ENCODE measurements around the gene CUX1. TPM values are rescaled to one million over a fixed set of nuclear protein-coding genes. Genes with fewer than 3 reads are reported as not detected.

Gene CUX1
- total RNA-seq, 1 donor from 2014 or later: 56.5 TPM

DNA sequence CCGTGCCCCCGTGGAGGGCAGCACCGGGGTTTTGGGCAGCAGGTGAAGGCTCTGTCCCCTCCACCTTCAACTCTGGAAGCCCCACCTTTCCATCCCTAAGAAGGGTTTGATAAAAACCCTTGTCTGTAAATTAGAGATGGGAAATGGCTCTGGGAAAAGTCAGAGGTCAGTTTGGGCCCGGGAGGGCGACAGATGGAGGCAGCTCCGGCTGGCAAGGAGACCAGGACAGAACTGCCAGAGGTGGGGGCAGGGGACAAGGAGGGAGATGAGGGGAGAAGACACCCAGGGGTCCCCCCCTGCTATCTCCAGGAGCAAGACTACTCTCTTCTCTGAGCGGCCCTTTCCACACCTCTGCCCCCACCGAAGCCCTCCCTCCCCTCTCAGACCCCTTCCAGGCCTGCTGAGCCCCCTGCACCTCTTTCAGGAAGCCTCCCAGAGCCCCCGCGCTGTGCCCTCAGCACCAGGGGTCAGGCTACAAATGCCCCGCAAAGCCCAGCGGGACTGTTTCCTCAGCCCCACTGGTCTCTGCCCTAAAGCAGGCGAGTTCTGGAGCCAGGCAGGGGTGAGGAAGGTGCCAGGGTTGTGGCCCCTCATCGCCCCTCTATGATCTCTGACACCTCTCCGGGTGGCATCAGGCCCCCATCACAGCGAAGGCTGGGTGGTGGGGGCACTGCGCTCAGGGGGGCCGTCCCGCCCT lies 468.3 kb downstream of the CUX1 start:
- no peak for DNase-seq
- Mint-ChIP-seq H3K4me3 (ENCODE audit: unreplicated experiment) (peak overlapping the region; percentile 82), H3K4me1 (ENCODE audit: low read depth, unreplicated experiment) (peaks cover 10% of the 10 kb centered on the region), H3K27ac (ENCODE audit: unreplicated experiment) (peak overlapping the region; percentile 75), H3K27me3 (ENCODE audit: unreplicated experiment) (peaks cover 15% of the 10 kb centered on the region), H3K36me3 (ENCODE audit: unreplicated experiment) (no peaks in the 10 kb centered on the region), H3K9me3 (ENCODE audit: unreplicated experiment) (peaks cover 3% of the 10 kb centered on the region)
- TF ChIP-seq, protein P1, sequence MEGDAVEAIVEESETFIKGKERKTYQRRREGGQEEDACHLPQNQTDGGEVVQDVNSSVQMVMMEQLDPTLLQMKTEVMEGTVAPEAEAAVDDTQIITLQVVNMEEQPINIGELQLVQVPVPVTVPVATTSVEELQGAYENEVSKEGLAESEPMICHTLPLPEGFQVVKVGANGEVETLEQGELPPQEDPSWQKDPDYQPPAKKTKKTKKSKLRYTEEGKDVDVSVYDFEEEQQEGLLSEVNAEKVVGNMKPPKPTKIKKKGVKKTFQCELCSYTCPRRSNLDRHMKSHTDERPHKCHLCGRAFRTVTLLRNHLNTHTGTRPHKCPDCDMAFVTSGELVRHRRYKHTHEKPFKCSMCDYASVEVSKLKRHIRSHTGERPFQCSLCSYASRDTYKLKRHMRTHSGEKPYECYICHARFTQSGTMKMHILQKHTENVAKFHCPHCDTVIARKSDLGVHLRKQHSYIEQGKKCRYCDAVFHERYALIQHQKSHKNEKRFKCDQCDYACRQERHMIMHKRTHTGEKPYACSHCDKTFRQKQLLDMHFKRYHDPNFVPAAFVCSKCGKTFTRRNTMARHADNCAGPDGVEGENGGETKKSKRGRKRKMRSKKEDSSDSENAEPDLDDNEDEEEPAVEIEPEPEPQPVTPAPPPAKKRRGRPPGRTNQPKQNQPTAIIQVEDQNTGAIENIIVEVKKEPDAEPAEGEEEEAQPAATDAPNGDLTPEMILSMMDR (IDR thresholded peaks at IDR 0.05; ENCODE audit: partially characterized antibody, unreplicated experiment): no peak

DNA sequence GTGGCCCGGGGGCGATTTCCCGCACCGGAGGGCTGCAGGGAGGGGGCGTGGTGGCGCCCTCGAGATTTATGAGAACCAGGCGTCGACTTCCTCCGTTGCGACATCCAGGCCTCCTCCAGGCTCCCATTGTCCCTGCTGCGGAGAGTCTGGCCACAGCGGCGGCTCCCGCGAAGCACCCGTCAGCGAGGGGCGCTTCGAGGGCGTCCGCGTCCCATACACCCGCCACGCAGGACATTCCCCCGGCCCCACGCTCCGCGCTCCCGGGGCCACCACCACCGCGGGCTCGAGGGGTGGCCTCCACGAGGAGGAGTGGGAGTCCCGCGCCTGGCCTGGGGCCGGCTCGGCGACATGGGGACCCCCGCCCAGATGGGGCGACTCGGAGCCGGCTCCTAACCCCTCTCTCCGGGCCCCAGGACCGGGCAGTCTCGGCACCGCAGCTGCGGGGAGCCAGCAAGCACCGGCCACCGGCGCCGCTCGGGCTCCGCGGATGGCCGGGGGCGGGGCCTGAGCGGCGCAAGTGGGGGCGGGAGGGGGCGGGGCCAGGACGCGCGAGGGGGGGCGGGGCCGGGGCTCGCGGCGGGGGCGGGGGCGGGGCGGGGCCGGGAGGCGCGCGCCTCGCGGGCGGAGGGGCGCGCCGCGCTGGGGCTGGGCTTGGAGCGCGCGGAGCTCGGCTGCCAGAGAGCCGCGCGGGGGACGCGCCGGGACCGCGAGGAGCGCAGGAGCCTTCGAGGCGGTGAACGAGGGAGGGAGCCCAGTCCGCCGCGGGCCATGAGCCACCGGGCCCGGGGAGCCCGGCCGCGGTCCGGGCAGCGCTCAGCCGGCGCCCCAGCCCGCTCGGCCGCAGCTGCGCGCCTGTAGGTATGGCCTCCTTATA lies 469.0 kb downstream of the CUX1 start, which contains the start of gene SH2B2:
Gene SH2B2, plus strand, starts transcription at position 632 of the 874 bp plus-strand sequence. CDS start 13,683 bp downstream, outside the sequence.
- Mint-ChIP-seq H3K36me3 (ENCODE audit: unreplicated experiment) (no peaks in the 10 kb centered on the region), H3K27ac (ENCODE audit: unreplicated experiment) (peak within 1 kb of the TSS; percentile 43), H3K4me1 (ENCODE audit: low read depth, unreplicated experiment) (peaks cover 13% of the 10 kb centered on the region), H3K9me3 (ENCODE audit: unreplicated experiment) (peaks cover 3% of the 10 kb centered on the region), H3K27me3 (ENCODE audit: unreplicated experiment) (peaks cover 15% of the 10 kb centered on the region), H3K4me3 (ENCODE audit: unreplicated experiment) (peak within 1 kb of the TSS; percentile 57)
- TF ChIP-seq, protein P1 (IDR thresholded peaks at IDR 0.05; ENCODE audit: partially characterized antibody, unreplicated experiment): no peak
- DNase-seq: peak; percentile 70

DNA sequence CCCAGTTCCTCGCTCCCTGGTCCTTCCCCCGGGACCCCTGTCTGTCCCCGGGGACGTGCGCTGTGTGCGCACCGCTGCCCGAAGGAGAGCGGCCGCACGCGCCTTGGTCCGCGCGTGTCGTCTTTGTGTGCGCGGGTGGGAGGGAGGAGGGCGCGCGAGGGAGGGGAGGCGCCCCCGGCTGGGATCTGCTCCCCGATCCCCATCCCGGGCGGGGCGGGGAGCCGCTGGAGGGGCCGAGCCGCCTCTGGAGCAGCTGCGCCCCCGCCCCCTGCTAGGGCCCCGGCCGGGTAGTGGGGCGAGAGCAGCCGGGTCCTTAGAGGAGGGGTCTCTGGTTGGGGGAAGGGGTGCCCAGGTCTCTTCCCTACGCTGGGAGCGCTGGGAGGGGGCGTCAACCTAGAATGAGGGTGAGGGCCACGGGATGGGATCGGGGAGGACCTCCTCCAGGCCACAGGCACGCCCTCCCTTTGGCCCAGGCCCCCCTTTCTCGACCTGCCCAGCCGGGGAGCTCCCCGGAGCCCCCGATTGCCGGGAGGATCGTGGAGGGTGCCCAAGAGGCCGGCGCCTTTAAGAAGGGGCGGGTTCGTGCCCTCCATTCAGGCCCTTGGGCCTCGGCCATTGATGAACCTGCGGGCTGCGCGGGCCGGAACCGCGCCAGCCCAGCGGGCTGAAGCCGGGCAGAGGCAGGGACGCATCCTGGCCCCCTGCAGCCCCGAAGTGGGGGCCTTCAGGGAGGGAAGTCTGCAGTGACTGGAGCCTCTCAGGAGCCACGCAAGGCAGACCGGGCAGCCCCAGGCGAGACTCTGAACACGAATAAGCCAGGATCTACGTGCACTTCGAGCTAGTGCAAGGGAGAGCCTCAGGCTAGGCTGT lies 469.9 kb downstream of the CUX1 start:
- TF ChIP-seq, protein P1 (IDR thresholded peaks at IDR 0.05; ENCODE audit: partially characterized antibody, unreplicated experiment): no peak
- H3K9me3 Mint-ChIP-seq (ENCODE audit: unreplicated experiment): peaks cover 3% of the 10 kb centered on the region
- no peak for DNase-seq
- peaks cover 14% of the 10 kb centered on the region for H3K27me3 Mint-ChIP-seq (ENCODE audit: unreplicated experiment)
- H3K4me1 Mint-ChIP-seq (ENCODE audit: low read depth, unreplicated experiment): peaks cover 15% of the 10 kb centered on the region
- no peak overlapping the region for H3K27ac Mint-ChIP-seq (ENCODE audit: unreplicated experiment)
- H3K36me3 Mint-ChIP-seq (ENCODE audit: unreplicated experiment): no peaks in the 10 kb centered on the region
- peak overlapping the region; percentile 49 for H3K4me3 Mint-ChIP-seq (ENCODE audit: unreplicated experiment)

DNA sequence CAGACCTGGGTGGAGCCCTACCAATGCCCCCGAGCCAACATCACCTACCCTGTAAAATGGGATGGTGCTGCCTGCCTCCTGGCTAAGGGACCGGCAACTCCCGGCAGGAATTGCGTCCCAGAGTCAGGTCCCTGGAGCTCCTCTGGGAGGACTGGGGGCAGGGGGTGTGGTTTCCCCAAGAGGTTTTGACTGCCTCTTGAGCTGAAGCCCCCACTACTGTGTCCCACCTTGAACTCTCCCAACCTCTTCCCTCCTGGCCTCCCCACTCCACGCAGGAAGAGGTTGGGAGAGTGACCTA lies 470.5 kb downstream of the CUX1 start:
- Mint-ChIP-seq H3K27me3 (ENCODE audit: unreplicated experiment) (peaks cover 14% of the 10 kb centered on the region), H3K9me3 (ENCODE audit: unreplicated experiment) (peaks cover 3% of the 10 kb centered on the region), H3K27ac (ENCODE audit: unreplicated experiment) (no peak overlapping the region), H3K4me1 (ENCODE audit: low read depth, unreplicated experiment) (peaks cover 15% of the 10 kb centered on the region), H3K4me3 (ENCODE audit: unreplicated experiment) (no peak overlapping the region), H3K36me3 (ENCODE audit: unreplicated experiment) (no peaks in the 10 kb centered on the region)
- DNase-seq: no peak
- TF ChIP-seq, protein P1 (IDR thresholded peaks at IDR 0.05; ENCODE audit: partially characterized antibody, unreplicated experiment): no peak
